H9 (cell line): ENCODE data around the gene LARP4B. TPM values are rescaled to one million over a fixed set of nuclear protein-coding genes. Genes with fewer than 3 reads are reported as not detected.

Source experiments
- DNase-seq: peaks from one replicate; pipeline ENCODE4 v3.0.0-alpha.2; 2017
- H2AFZ ChIP-seq: one replicate; pipeline ENCODE4 v1.6.1; 2013; ENCODE audit warnings: mild to moderate bottlenecking, low read length, control low read depth, moderate library complexity
- H2AK5ac ChIP-seq: 2 replicates; pipeline ENCODE4 v1.6.1; 2013; ENCODE audit warnings: low read length, control low read depth, mixed read lengths; ENCODE audit not compliant: insufficient read length
- H2BK120ac ChIP-seq: one replicate; pipeline ENCODE4 v1.6.1; 2013; ENCODE audit warnings: low read depth, mild to moderate bottlenecking, low read length, control low read depth, inconsistent platforms; ENCODE audit not compliant: poor library complexity, severe bottlenecking
- H2BK12ac ChIP-seq: 2 replicates; pipeline ENCODE4 v1.6.1; 2013; ENCODE audit warnings: low read length, control low read depth, mixed read lengths, low read depth; ENCODE audit not compliant: insufficient read length
- H2BK15ac ChIP-seq: 2 replicates; pipeline ENCODE4 v1.6.1; 2013; ENCODE audit warnings: low read depth, low read length, control low read depth
- H2BK20ac ChIP-seq: one replicate; pipeline ENCODE4 v1.6.1; 2013; ENCODE audit warnings: low read depth, mild to moderate bottlenecking, low read length, control low read depth, inconsistent platforms; ENCODE audit not compliant: poor library complexity, severe bottlenecking
- H2BK5ac ChIP-seq: 2 replicates; pipeline ENCODE4 v1.6.1; 2013; ENCODE audit warnings: low read length, control low read depth, mixed read lengths; ENCODE audit not compliant: insufficient read length
- H3K14ac ChIP-seq: 2 replicates; pipeline ENCODE4 v1.6.1; 2013; ENCODE audit warnings: low read length, control low read depth; ENCODE audit not compliant: insufficient read depth
- H3K18ac ChIP-seq: 2 replicates; pipeline ENCODE4 v1.6.1; 2013; ENCODE audit warnings: low read depth, mild to moderate bottlenecking, mixed read lengths, low read length, control low read depth; ENCODE audit not compliant: insufficient read length
- H3K23ac ChIP-seq: 2 replicates; pipeline ENCODE4 v1.6.1; 2013; ENCODE audit warnings: low read length, control low read depth, mixed read lengths, low read depth; ENCODE audit not compliant: insufficient read length
- H3K23me2 ChIP-seq: 2 replicates; pipeline ENCODE4 v1.6.1; 2013; ENCODE audit warnings: low read depth, mild to moderate bottlenecking, mixed read lengths, low read length, control low read depth; ENCODE audit not compliant: insufficient read length, poor library complexity, severe bottlenecking
- H3K27ac ChIP-seq: 2 replicates; pipeline ENCODE4 v1.5.1; 2013; ENCODE audit warnings: low read length, control low read depth, mixed read lengths, low read depth; ENCODE audit not compliant: insufficient read length
- H3K27me3 ChIP-seq: 2 replicates; pipeline ENCODE4 v1.6.1; 2013; ENCODE audit warnings: low read length, control low read depth, inconsistent platforms; ENCODE audit not compliant: insufficient read depth
- H3K4ac ChIP-seq: 2 replicates; pipeline ENCODE4 v1.6.1; 2013; ENCODE audit warnings: low read depth, mild to moderate bottlenecking, control low read depth, inconsistent platforms, low read length, moderate library complexity
- H3K4me1 ChIP-seq: 2 replicates; pipeline ENCODE4 v1.6.1; 2013; ENCODE audit warnings: low read length, control low read depth, inconsistent platforms; ENCODE audit not compliant: insufficient read depth
- H3K4me2 ChIP-seq: 2 replicates; pipeline ENCODE4 v1.6.1; 2013; ENCODE audit warnings: low read length, control low read depth, mixed read lengths; ENCODE audit not compliant: insufficient read length, insufficient read depth
- H3K56ac ChIP-seq: 2 replicates; pipeline ENCODE4 v1.6.1; 2013; ENCODE audit warnings: low read depth, mild to moderate bottlenecking, mixed read lengths, low read length, control low read depth; ENCODE audit not compliant: insufficient read length
- H3K79me1 ChIP-seq: 2 replicates; pipeline ENCODE4 v1.6.1; 2013; ENCODE audit warnings: low read depth, mild to moderate bottlenecking, moderate library complexity, low read length, control low read depth, inconsistent platforms; ENCODE audit not compliant: insufficient read depth, poor library complexity, severe bottlenecking
- H3K79me2 ChIP-seq: 2 replicates; pipeline ENCODE4 v1.6.1; 2013; ENCODE audit warnings: low read length, control low read depth, inconsistent platforms; ENCODE audit not compliant: insufficient read depth
- H3K9ac ChIP-seq: 2 replicates; pipeline ENCODE4 v1.6.1; 2013; ENCODE audit warnings: low read length, control low read depth, mixed read lengths; ENCODE audit not compliant: insufficient read length; ENCODE audit errors: extremely low read depth
- H3K9me3 ChIP-seq: one replicate; pipeline ENCODE4 v1.6.1; 2013; ENCODE audit warnings: low read depth, low read length, inconsistent platforms; ENCODE audit not compliant: control insufficient read depth
- H3T11ph ChIP-seq: one replicate; pipeline ENCODE4 v1.6.1; 2013; ENCODE audit warnings: mild to moderate bottlenecking, low read length, control low read depth, inconsistent platforms
- H4K20me1 ChIP-seq: one replicate; pipeline ENCODE4 v1.6.1; 2013; ENCODE audit not compliant: control insufficient read depth, insufficient read length, insufficient read depth
- H4K5ac ChIP-seq: 2 replicates; pipeline ENCODE4 v1.6.1; 2013; ENCODE audit warnings: low read depth, mild to moderate bottlenecking, mixed read lengths, low read length, control low read depth; ENCODE audit not compliant: insufficient read length
- H4K8ac ChIP-seq: replicated peaks from 2 replicates; pipeline ENCODE4 v1.6.1; 2013; ENCODE audit warnings: low read length, control low read depth, mixed read lengths, low read depth; ENCODE audit not compliant: insufficient read length
- H4K91ac ChIP-seq: 2 replicates; pipeline ENCODE4 v1.6.1; 2013; ENCODE audit warnings: low read depth, mild to moderate bottlenecking, moderate library complexity, mixed read lengths, low read length, control low read depth; ENCODE audit not compliant: insufficient read length
- H3K27ac Mint-ChIP-seq, 3 experiments: 2 replicates in 2 of 3; 3 replicates in 1 of 3; pipeline ENCODE4 v1.8.0; 2020 to 2021; ENCODE audit warnings: mixed read lengths in 3 of 3, mild to moderate bottlenecking in 1 of 3, moderate library complexity in 1 of 3
- H3K27me3 Mint-ChIP-seq: 2 replicates; pipeline ENCODE4 v1.8.0; 2021; ENCODE audit warnings: low read depth, mild to moderate bottlenecking, moderate library complexity, mixed read lengths
- H3K36me3 Mint-ChIP-seq, 3 experiments: 2 replicates in 2 of 3; 3 replicates in 1 of 3; pipeline ENCODE4 v1.8.0; 2020 to 2021; ENCODE audit warnings: low read depth in 3 of 3, mixed read lengths in 3 of 3; ENCODE audit not compliant: insufficient read depth in 1 of 3
- H3K4me1 Mint-ChIP-seq, 2 experiments: 2 replicates each; pipeline ENCODE4 v1.8.0; 2020; ENCODE audit warnings: mixed read lengths in 2 of 2
- H3K4me3 Mint-ChIP-seq, 2 experiments: 2 replicates in 1 of 2; 3 replicates in 1 of 2; pipeline ENCODE4 v1.8.0; 2020 to 2021; ENCODE audit warnings: mild to moderate bottlenecking in 2 of 2, mixed read lengths in 2 of 2, moderate library complexity in 1 of 2
- H3K9me3 Mint-ChIP-seq, 2 experiments: 2 replicates in 1 of 2; 3 replicates in 1 of 2; pipeline ENCODE4 v1.8.0; 2020; ENCODE audit warnings: mild to moderate bottlenecking in 2 of 2, mixed read lengths in 2 of 2, moderate library complexity in 1 of 2
- CTCF ChIP-seq: fragments of 200-600 bp; sonication (generic); conservative IDR thresholded peaks from 3 replicates; pipeline ENCODE4 v1.8.0; 2021; ENCODE audit warnings: antibody characterized with exemption, mild to moderate bottlenecking
- WGBS: extraction: QIAGEN DNeasy Blood & Tissue Kit; methylation state at CpG from one replicate; pipeline ENCODE4 v1.1.7; 2013; ENCODE audit warnings: missing lambda C conversion rate, low lambda C conversion rate, mixed read lengths; ENCODE audit not compliant: insufficient read length; ENCODE audit errors: extremely low coverage; 5-methylcytosine and 5-hydroxymethylcytosine counted together
- total RNA-seq: library from RNA; stranded (reverse); gene quantifications from 2 replicates; pipeline ENCODE4 v1.2.1, GENCODE V29; 2021

Gene LARP4B
- total RNA-seq, 1 experiment from 2014 or later = 88.9 TPM

DNA sequence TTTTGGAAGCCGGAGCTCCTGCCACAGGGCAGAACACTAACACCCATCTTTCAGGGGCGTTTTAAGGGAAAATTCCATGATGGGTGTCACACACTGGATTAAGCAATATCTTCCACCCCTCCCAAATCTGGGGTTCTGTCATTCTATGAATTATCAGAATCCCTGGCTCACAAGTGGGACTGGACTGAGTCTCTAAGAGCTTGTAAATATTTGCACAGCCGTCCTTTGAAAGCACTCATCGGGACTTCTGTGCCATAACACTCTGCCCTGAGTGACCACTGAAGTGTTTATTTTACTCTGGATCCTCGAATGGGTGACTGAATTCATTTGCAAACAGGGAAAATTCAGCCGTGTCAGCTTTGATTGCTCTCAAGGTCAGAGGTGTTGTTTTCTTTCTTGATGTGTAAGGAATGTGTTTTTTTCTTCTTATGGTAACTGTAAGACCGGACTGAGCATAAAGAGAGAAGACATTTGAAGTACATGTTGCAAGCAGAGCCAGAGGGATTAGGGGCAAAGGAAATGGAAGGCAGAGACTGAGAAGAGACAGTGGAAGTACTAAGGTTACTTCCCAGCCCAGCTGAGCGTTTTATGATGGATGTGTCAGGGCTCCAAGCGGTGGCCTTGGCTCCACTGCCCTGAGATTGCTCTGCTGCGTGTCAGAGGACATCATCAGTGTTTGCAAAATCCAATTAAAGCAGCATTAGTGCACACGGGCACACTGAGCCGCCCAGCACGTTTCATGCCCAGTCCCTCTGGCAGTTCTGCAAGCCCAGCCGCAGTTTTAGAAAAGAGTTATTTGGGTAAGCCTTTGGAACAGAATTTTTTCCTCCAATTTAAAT, 39.0 kb upstream of the LARP4B start:
- no CpG with 5 or more reads among the region's 14 CpGs for WGBS
- no peak overlapping the region for H3K27ac ChIP-seq
- no peak overlapping the region for H3K4me3 Mint-ChIP-seq

More for the DNA sequence above, 39.0 kb upstream of the LARP4B start:
- Histone ChIP-seq H3K4ac (no peak overlapping the region), H4K20me1 (no peaks in the 10 kb centered on the region), H3K14ac (no peak overlapping the region), H4K5ac (no peak overlapping the region), H2AK5ac (no peak overlapping the region), H4K91ac (no peak overlapping the region), H4K8ac (no peak overlapping the region), H2BK15ac (no peak overlapping the region), H3K27me3 (no peaks in the 10 kb centered on the region), H3K56ac (no peak overlapping the region), H2BK12ac (no peak overlapping the region), H3K4me1 (no peaks in the 10 kb centered on the region), H2BK5ac (no peak overlapping the region), H2BK20ac (no peak overlapping the region), H3K4me2 (no peak overlapping the region), H2BK120ac (no peak overlapping the region), H3K23me2 (no peaks in the 10 kb centered on the region), H3K79me1 (no peaks in the 10 kb centered on the region), H3T11ph (no peak overlapping the region), H3K79me2 (no peaks in the 10 kb centered on the region), H3K23ac (no peak overlapping the region), H2AFZ (no peak overlapping the region), H3K9ac (no peak overlapping the region), H3K18ac (no peak overlapping the region), H3K9me3 (no peaks in the 10 kb centered on the region)
- Mint-ChIP-seq H3K4me1 (peaks cover 21 to 33% of the 10 kb centered on the region in 2 experiments), H3K9me3 (peaks cover 2 to 11% of the 10 kb centered on the region in 2 experiments; a peak in 3 of 5 replicates), H3K27me3 (peaks cover 3% of the 10 kb centered on the region), H3K27ac (no peak overlapping the region), H3K36me3 (peaks cover 0 to 4% (median 0%) of the 10 kb centered on the region in 3 experiments; a peak in 1 of 7 replicates)
- DNase-seq = no peak
- no peak for TF ChIP-seq CTCF
